Fibroblast of peridontal ligament (primary cell): ENCODE measurements around the gene TOPBP1.
"Not testable (repeated sequence)": the region's sequence is repeated elsewhere in the genome, so short reads cannot be mapped to it uniquely, and the experiment has no call there.

Experiments used
- DNase-seq: peaks from one replicate; pipeline ENCODE4 v3.0.0-alpha.2; 2010; ENCODE audit errors: extremely low read depth

The TOPBP1 gene

DNA sequence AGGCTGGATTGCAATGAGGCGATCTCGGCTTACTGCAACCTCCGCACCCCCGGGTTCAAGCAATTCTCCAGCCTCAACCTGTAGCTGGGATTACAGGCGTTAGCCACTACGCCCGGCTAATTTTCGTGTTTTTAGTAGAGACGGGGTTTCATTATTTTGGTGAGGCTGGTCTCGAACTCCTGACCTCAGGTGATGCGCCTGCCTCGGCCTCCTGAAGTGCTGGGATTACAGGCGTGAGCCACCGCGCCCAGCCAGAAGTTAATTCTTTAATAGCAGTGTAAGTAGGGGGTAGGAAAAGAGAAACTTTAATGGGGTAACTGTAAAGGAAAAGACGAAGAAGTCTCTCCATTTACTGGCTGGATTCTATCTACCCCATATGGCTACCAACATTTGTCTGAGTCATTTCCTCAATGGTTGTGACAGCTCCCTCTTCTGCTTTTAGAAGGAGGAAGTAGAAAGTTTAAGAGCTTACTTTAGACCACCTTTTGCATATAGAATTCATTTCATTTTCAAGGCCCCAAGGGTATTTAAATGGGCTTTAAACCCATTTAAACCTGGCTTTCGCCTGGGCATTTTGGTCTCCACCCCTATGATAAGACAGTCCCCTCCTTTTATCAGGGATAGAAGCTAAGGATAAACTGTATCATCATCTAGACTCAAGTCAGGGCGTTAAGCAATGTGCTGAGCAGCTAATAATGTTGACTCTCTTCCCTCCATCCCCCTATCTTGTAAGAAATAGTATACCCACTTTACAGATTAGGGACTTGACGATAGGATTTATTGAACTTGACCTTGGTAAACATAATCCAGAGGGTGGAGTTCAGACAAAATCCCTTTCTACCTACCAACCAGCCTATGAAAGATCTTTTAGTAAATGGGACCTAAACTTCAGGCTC is 89.3 kb downstream of the TOPBP1 start:
- DNase-seq, result no peak

DNA sequence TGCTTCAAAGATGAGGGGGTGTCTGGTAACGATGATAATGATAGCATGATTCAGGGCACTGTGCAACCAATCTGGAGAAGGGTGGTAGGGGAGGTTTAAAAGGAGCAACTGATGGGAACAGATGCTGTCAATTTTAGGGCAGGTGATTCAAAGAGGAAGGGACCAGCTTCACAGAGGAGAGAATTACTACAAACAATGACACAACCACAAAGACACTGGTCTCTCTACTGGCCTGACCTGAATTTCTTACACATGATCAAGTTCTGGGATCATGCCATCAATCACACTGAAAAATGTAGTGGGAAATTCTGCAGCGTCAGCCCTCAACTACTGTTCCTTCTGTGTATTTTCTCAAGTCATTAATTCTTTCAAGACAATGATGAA is 90.8 kb downstream of the TOPBP1 start:
- DNase-seq, result no peak

GRCh38 chr3:133570139-133570936 is 91.4 kb downstream of the TOPBP1 start:
- peak; percentile 77 for DNase-seq

- peak; percentile 68 for DNase-seq
Observed at GRCh38 chr3:133568294-133569014, 93.3 kb downstream of the TOPBP1 start.

DNA sequence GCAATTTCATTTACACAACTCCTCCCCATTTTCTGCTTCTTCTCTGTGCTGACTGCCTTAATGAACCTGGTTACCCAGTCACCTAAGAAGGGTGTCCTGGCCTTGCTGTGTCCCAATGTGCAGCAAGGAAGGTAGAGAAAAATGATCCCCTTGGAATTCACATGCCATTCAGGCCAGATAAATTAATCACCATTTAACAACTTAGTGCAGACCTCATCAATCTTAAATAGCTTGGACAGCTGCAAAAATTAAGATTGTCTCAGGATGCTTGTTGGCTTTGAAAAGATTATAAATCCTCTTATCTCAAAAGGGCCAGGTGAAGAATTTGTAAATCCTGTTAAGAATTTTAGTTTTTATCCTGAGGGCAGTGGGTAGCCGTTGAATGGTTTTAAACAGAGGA is 97.9 kb downstream of the TOPBP1 start:
- DNase-seq, result no peak

DNA sequence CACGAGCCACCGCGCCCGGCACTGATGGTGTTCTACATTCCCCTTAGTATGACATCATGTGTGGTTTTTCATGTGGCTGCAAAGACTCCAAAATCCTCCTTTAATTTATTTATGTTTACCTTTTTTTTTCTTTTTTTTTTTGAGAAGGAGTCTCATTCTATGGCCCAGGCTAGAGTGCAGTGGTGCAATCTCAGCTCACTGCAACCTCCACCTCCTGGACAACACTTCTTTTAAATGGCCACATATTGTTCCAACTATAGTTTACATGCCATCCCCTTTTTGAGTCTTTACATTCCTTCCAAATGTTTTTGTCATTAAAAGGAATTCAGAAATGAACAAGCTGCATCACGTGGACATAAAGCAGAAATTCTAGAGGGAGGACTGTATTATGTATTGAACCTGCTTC is 98.6 kb downstream of the TOPBP1 start:
- peak; percentile 75 for DNase-seq

DNA sequence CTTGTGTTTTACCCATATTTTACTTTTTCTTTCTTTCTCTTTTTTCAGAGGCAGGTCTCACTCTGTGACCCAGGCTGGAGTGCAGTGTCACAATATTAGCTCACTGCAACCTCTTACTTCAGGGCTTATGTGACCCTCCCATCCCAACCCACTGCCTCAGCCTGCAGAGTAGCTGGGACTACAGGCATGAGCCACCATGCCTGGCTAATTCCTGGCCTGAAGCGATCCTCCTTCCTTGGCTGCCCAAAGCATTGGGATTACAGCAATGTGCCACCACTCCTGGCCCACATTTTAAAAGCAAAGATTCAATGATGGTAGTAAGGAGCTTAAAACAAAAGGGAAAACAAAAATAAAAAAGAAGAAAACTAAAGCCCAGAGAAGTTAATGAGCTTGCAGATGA is 99.4 kb downstream of the TOPBP1 start:
- no peak for DNase-seq

DNA sequence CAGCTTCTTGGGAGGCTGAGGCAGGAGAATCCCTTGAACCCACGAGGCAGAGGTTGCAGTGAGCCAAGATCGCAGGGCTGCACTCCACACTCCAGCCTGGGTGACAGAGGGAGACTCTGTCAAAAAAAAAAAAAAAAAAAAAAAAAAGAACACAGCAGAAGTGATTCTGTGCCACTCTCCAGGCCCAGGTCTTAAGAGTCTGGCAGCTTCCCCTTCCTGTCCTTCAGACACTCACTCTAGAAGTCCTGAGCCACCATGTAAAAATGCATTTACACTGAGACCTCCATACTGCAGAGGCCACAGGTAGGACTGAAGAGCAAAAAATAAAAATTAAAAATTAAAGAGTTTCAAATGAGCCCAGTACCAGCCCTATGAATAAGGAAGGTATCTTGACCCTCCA is 100.1 kb downstream of the TOPBP1 start:
- DNase-seq, result no peak

GRCh38 chr3:133551589-133551988 is 110.2 kb downstream of the TOPBP1 start:
- not testable (repeated sequence) for DNase-seq
